Measurements from ENCODE around the gene ASAP2.
"Not testable (repeated sequence)": the region's sequence is repeated elsewhere in the genome, so short reads cannot be mapped to it uniquely, and the experiment has no call there.

ASAP2 gene

GRCh38 chr2:9382604-9383235 is 176.1 kb downstream of the ASAP2 start:
- DNase-seq (ENCODE audit: low read depth) = no peak

- DNase-seq (ENCODE audit: low read depth) = no peak
These were observed 177.9 kb downstream of the ASAP2 start for GRCh38 chr2:9384521-9384920.

GRCh38 chr2:9385841-9386240 is 179.2 kb downstream of the ASAP2 start:
- DNase-seq (ENCODE audit: low read depth) = no peak

- no peak for DNase-seq (ENCODE audit: low read depth)
These were observed 181.6 kb downstream of the ASAP2 start for GRCh38 chr2:9388199-9388681.

GRCh38 chr2:9388950-9389911 is 182.6 kb downstream of the ASAP2 start:
- no peak for DNase-seq (ENCODE audit: low read depth)

GRCh38 chr2:9390151-9390850 is 183.7 kb downstream of the ASAP2 start:
- no peak for DNase-seq (ENCODE audit: low read depth)

- DNase-seq (ENCODE audit: low read depth) = no peak
These were observed 184.4 kb downstream of the ASAP2 start for GRCh38 chr2:9390991-9391390.

GRCh38 chr2:9391961-9392720 is 185.5 kb downstream of the ASAP2 start:
- no peak for DNase-seq (ENCODE audit: low read depth)

- DNase-seq (ENCODE audit: low read depth) = no peak
These were observed 186.5 kb downstream of the ASAP2 start for GRCh38 chr2:9392898-9393765.

GRCh38 chr2:9394816-9395215 is 188.2 kb downstream of the ASAP2 start:
- no peak for DNase-seq (ENCODE audit: low read depth)

- no peak for DNase-seq (ENCODE audit: low read depth)
These were observed 190.6 kb downstream of the ASAP2 start for GRCh38 chr2:9397201-9397600.

GRCh38 chr2:9398251-9398650 is 191.6 kb downstream of the ASAP2 start:
- not testable (repeated sequence) for DNase-seq (ENCODE audit: low read depth)

GRCh38 chr2:9398881-9399780 is 192.5 kb downstream of the ASAP2 start:
- no peak for DNase-seq (ENCODE audit: low read depth)

GRCh38 chr2:9400268-9401058 is 193.9 kb downstream of the ASAP2 start:
- DNase-seq (ENCODE audit: low read depth) = no peak

GRCh38 chr2:9401059-9401547 is 194.5 kb downstream of the ASAP2 start:
- no peak for DNase-seq (ENCODE audit: low read depth)

- DNase-seq (ENCODE audit: low read depth) = no peak
These were observed 195.2 kb downstream of the ASAP2 start for GRCh38 chr2:9401646-9402371.

- DNase-seq (ENCODE audit: low read depth) = no peak
These were observed 197.3 kb downstream of the ASAP2 start for GRCh38 chr2:9403924-9404323.

- DNase-seq (ENCODE audit: low read depth) = no peak
These were observed 197.8 kb downstream of the ASAP2 start for GRCh38 chr2:9404451-9404850.

Data from stimulated activated CD8-positive, alpha-beta memory T cell treated with anti-CD3 and anti-CD28 coated beads, Interleukin-15, amount 100 ng/mL, for 1 hour (primary cell).